Neural progenitor cell (in vitro differentiated cells): Measurements from ENCODE around the gene TRIP12. TPM values are rescaled to one million over a fixed set of nuclear protein-coding genes. Genes with fewer than 3 reads are reported as not detected.

Source experiments
- DNase-seq: peaks from one replicate; pipeline ENCODE4 v3.0.0-alpha.2; 2016; ENCODE audit warnings: low spot score
- H2AFZ ChIP-seq: fragments of 200-600 bp; sonication (generic); replicated peaks from 2 replicates; pipeline ENCODE4 v1.6.1; 2016; ENCODE audit warnings: antibody characterized with exemption
- H3F3A ChIP-seq: fragments of 200-600 bp; sonication (generic); 2 replicates; pipeline ENCODE4 v1.6.1; 2016; ENCODE audit warnings: antibody characterized with exemption, low read depth
- H3K27ac ChIP-seq: fragments of 200-600 bp; sonication (generic); 2 replicates; pipeline ENCODE4 v1.5.1; 2016; ENCODE audit warnings: mild to moderate bottlenecking
- H3K27me3 ChIP-seq: fragments of 200-600 bp; sonication (generic); 2 replicates; pipeline ENCODE4 v1.6.1; 2016; ENCODE audit warnings: mild to moderate bottlenecking, moderate library complexity
- H3K36me3 ChIP-seq: fragments of 200-600 bp; sonication (generic); 2 replicates; pipeline ENCODE4 v1.5.1; 2016
- H3K4me1 ChIP-seq: fragments of 200-600 bp; sonication (generic); 2 replicates; pipeline ENCODE4 v1.6.1; 2016; ENCODE audit warnings: mixed run types
- H3K4me2 ChIP-seq: fragments of 200-600 bp; sonication (generic); 2 replicates; pipeline ENCODE4 v1.6.1; 2016
- H3K4me3 ChIP-seq: fragments of 200-600 bp; sonication (generic); 2 replicates; pipeline ENCODE4 v1.5.1; 2016
- H3K79me2 ChIP-seq: fragments of 200-600 bp; sonication (generic); 2 replicates; pipeline ENCODE4 v1.6.1; 2016; ENCODE audit warnings: low read depth
- H3K9ac ChIP-seq: fragments of 200-600 bp; sonication (generic); 2 replicates; pipeline ENCODE4 v1.6.1; 2016
- H3K9me3 ChIP-seq: fragments of 200-600 bp; sonication (generic); 2 replicates; pipeline ENCODE4 v1.5.1; 2016; ENCODE audit warnings: low read depth
- H4K20me1 ChIP-seq: fragments of 200-600 bp; sonication (generic); 2 replicates; pipeline ENCODE4 v1.6.1; 2016; ENCODE audit warnings: low read depth
- H3K27ac Mint-ChIP-seq: 3 replicates; pipeline ENCODE4 v1.8.0; 2021; ENCODE audit warnings: mixed read lengths
- H3K27me3 Mint-ChIP-seq: 2 replicates; pipeline ENCODE4 v1.8.0; 2022; ENCODE audit warnings: low read depth, mild to moderate bottlenecking, inconsistent platforms, moderate library complexity, mixed read lengths; ENCODE audit not compliant: insufficient read depth
- H3K36me3 Mint-ChIP-seq: 3 replicates; pipeline ENCODE4 v1.8.0; 2021; ENCODE audit warnings: mixed read lengths
- H3K4me1 Mint-ChIP-seq: 3 replicates; pipeline ENCODE4 v1.8.0; 2021; ENCODE audit warnings: mixed read lengths
- H3K4me3 Mint-ChIP-seq: 3 replicates; pipeline ENCODE4 v1.8.0; 2021; ENCODE audit warnings: mild to moderate bottlenecking, moderate library complexity, mixed read lengths
- H3K9me3 Mint-ChIP-seq: 3 replicates; pipeline ENCODE4 v1.8.0; 2020; ENCODE audit warnings: mixed read lengths
- CTCF ChIP-seq: fragments of 200-600 bp; sonication (generic); IDR thresholded peaks from 2 replicates; pipeline ENCODE4 v1.5.1; 2017; ENCODE audit warnings: antibody characterized with exemption, mild to moderate bottlenecking
- EZH2 ChIP-seq: fragments of 200-600 bp; sonication (generic); IDR thresholded peaks from 2 replicates; pipeline ENCODE4 v1.6.1; 2017; ENCODE audit warnings: antibody characterized with exemption, mild to moderate bottlenecking, moderate library complexity
- EZH2phosphoT487 ChIP-seq: fragments of 200-600 bp; sonication (generic); IDR thresholded peaks from 2 replicates; pipeline ENCODE4 v1.6.1; 2017; ENCODE audit warnings: antibody characterized with exemption
- total RNA-seq: library from RNA; depleted of rRNA; stranded (reverse); fragments of >200 nt; gene quantifications from 2 replicates; pipeline ENCODE4 v1.2.3, GENCODE V29; 2015; ENCODE audit warnings: low replicate concordance

The TRIP12 gene
- total RNA-seq, 1 donor from 2014 or later = 157 TPM

GRCh38 chr2:229880892-229881586 is 40.8 kb downstream of the TRIP12 start:
- Mint-ChIP-seq H3K36me3 (peaks cover 17% of the 10 kb centered on the region), H3K27ac (no peak overlapping the region), H3K4me3 (no peak overlapping the region), H3K4me1 (no peaks in the 10 kb centered on the region), H3K27me3 (peaks cover 4% of the 10 kb centered on the region), H3K9me3 (no peaks in the 10 kb centered on the region)
- H3K36me3 ChIP-seq = peaks cover 12% of the 10 kb centered on the region
- no peak overlapping the region for H2AFZ ChIP-seq
- H3K4me1 ChIP-seq = peaks cover 9% of the 10 kb centered on the region
- no peak for DNase-seq
- H3K4me3 ChIP-seq = no peak overlapping the region
- H3K27ac ChIP-seq = no peak overlapping the region
- TF ChIP-seq EZH2 = no peak
- no peak for TF ChIP-seq EZH2phosphoT487
- no peak for TF ChIP-seq CTCF
- no peaks in the 10 kb centered on the region for H3K9me3 ChIP-seq
- H3K79me2 ChIP-seq = peaks cover 83% of the 10 kb centered on the region
- H3K4me2 ChIP-seq = no peak overlapping the region
- H3F3A ChIP-seq = no peaks in the 10 kb centered on the region
- H3K9ac ChIP-seq = no peak overlapping the region
- H4K20me1 ChIP-seq = peaks cover 72% of the 10 kb centered on the region
- no peaks in the 10 kb centered on the region for H3K27me3 ChIP-seq

- no peak for DNase-seq
- H3K9ac ChIP-seq = no peak overlapping the region
- H3K4me3 Mint-ChIP-seq = no peak overlapping the region
- H4K20me1 ChIP-seq = peaks cover 72% of the 10 kb centered on the region
- H3K27ac Mint-ChIP-seq = no peak overlapping the region
- no peak overlapping the region for H3K27ac ChIP-seq
- no peaks in the 10 kb centered on the region for H3K9me3 ChIP-seq
- no peaks in the 10 kb centered on the region for H3F3A ChIP-seq
- peaks cover 17% of the 10 kb centered on the region for H3K36me3 Mint-ChIP-seq
- no peaks in the 10 kb centered on the region for H3K9me3 Mint-ChIP-seq
- no peaks in the 10 kb centered on the region for H3K4me1 Mint-ChIP-seq
- peaks cover 4% of the 10 kb centered on the region for H3K27me3 Mint-ChIP-seq
- no peaks in the 10 kb centered on the region for H3K4me1 ChIP-seq
- TF ChIP-seq EZH2phosphoT487 (no peak), EZH2 (no peak), CTCF (no peak)
- no peak overlapping the region for H2AFZ ChIP-seq
- H3K4me3 ChIP-seq = no peak overlapping the region
- H3K27me3 ChIP-seq = no peaks in the 10 kb centered on the region
- H3K79me2 ChIP-seq = peaks cover 80% of the 10 kb centered on the region
- H3K4me2 ChIP-seq = no peak overlapping the region
- H3K36me3 ChIP-seq = peaks cover 12% of the 10 kb centered on the region
Measured at GRCh38 chr2:229879191-229879950, 42.4 kb downstream of the TRIP12 start.

GRCh38 chr2:229875549-229875948 is 46.3 kb downstream of the TRIP12 start:
- no peak overlapping the region for H2AFZ ChIP-seq
- no peak overlapping the region for H3K27ac Mint-ChIP-seq

More at GRCh38 chr2:229875549-229875948, 46.3 kb downstream of the TRIP12 start:
- H3K9me3 Mint-ChIP-seq = no peaks in the 10 kb centered on the region
- H3K4me1 Mint-ChIP-seq = no peaks in the 10 kb centered on the region
- no peak overlapping the region for H3K9ac ChIP-seq
- H3K4me1 ChIP-seq = no peaks in the 10 kb centered on the region
- no peak for TF ChIP-seq EZH2
- TF ChIP-seq CTCF = no peak
- no peak for TF ChIP-seq EZH2phosphoT487
- no peak overlapping the region for H3K4me3 Mint-ChIP-seq
- no peak overlapping the region for H3K27ac ChIP-seq
- peaks cover 29% of the 10 kb centered on the region for H3K36me3 Mint-ChIP-seq
- H3K27me3 ChIP-seq = no peaks in the 10 kb centered on the region
- peaks cover 4% of the 10 kb centered on the region for H3K27me3 Mint-ChIP-seq
- H3K4me2 ChIP-seq = no peak overlapping the region
- H3K4me3 ChIP-seq = no peak overlapping the region
- H3F3A ChIP-seq = no peaks in the 10 kb centered on the region
- peaks cover 43% of the 10 kb centered on the region for H4K20me1 ChIP-seq
- no peaks in the 10 kb centered on the region for H3K9me3 ChIP-seq
- H3K79me2 ChIP-seq = peaks cover 80% of the 10 kb centered on the region
- no peak for DNase-seq
- H3K36me3 ChIP-seq = peaks cover 12% of the 10 kb centered on the region
